GM19238 (cell line): ENCODE measurements around the gene NOMO2.
"Not testable (repeated sequence)": the region's sequence is repeated elsewhere in the genome, so short reads cannot be mapped to it uniquely, and the experiment has no call there.

Experiments
- DNase-seq: peaks from one replicate; pipeline ENCODE4 v3.0.0; 2011; ENCODE audit warnings: low spot score; ENCODE audit not compliant: insufficient read length

Gene NOMO2

GRCh38 chr16:18577942-18578341 is 16.0 kb upstream of the NOMO2 start:
- not testable (repeated sequence) for DNase-seq

- not testable (repeated sequence) for DNase-seq
Measured at GRCh38 chr16:18575945-18576344, 14.0 kb upstream of the NOMO2 start.

- not testable (repeated sequence) for DNase-seq
Measured at GRCh38 chr16:18575298-18575917, 13.5 kb upstream of the NOMO2 start.

- not testable (repeated sequence) for DNase-seq
Measured at GRCh38 chr16:18573887-18574286, 12.0 kb upstream of the NOMO2 start.

GRCh38 chr16:18572973-18573372 is 11.1 kb upstream of the NOMO2 start:
- DNase-seq = not testable (repeated sequence)

- DNase-seq = not testable (repeated sequence)
Measured at GRCh38 chr16:18571307-18571850, 9.5 kb upstream of the NOMO2 start.

- not testable (repeated sequence) for DNase-seq
Measured at GRCh38 chr16:18570529-18571306, 8.8 kb upstream of the NOMO2 start.

- DNase-seq = not testable (repeated sequence)
Measured at GRCh38 chr16:18560416-18561220, 1.3 kb downstream of the NOMO2 start.

- DNase-seq = not testable (repeated sequence)
Measured at GRCh38 chr16:18553671-18554070, 8.2 kb downstream of the NOMO2 start.

- DNase-seq = not testable (repeated sequence)
Measured at GRCh38 chr16:18547382-18547781, 14.5 kb downstream of the NOMO2 start.

- not testable (repeated sequence) for DNase-seq
Measured at GRCh38 chr16:18546853-18547252, 15.0 kb downstream of the NOMO2 start.

- DNase-seq = not testable (repeated sequence)
Measured at GRCh38 chr16:18544232-18545081, 17.4 kb downstream of the NOMO2 start.

GRCh38 chr16:18541912-18542311 is 20.0 kb downstream of the NOMO2 start:
- not testable (repeated sequence) for DNase-seq

GRCh38 chr16:18537004-18537403 is 24.9 kb downstream of the NOMO2 start:
- not testable (repeated sequence) for DNase-seq

GRCh38 chr16:18535519-18536168 is 26.3 kb downstream of the NOMO2 start:
- not testable (repeated sequence) for DNase-seq

- DNase-seq = not testable (repeated sequence)
Measured at GRCh38 chr16:18534308-18534707, 27.6 kb downstream of the NOMO2 start.

- DNase-seq = not testable (repeated sequence)
Measured at GRCh38 chr16:18531323-18531722, 30.6 kb downstream of the NOMO2 start.

- not testable (repeated sequence) for DNase-seq
Measured at GRCh38 chr16:18530329-18530728, 31.6 kb downstream of the NOMO2 start.

- not testable (repeated sequence) for DNase-seq
Measured at GRCh38 chr16:18526547-18526946, 35.4 kb downstream of the NOMO2 start.

GRCh38 chr16:18525882-18526482 is 35.9 kb downstream of the NOMO2 start:
- not testable (repeated sequence) for DNase-seq
